Measurements from ENCODE around the gene ACADS.
"Not testable (repeated sequence)": the region's sequence is repeated elsewhere in the genome, so short reads cannot be mapped to it uniquely, and the experiment has no call there.

ACADS gene

DNA sequence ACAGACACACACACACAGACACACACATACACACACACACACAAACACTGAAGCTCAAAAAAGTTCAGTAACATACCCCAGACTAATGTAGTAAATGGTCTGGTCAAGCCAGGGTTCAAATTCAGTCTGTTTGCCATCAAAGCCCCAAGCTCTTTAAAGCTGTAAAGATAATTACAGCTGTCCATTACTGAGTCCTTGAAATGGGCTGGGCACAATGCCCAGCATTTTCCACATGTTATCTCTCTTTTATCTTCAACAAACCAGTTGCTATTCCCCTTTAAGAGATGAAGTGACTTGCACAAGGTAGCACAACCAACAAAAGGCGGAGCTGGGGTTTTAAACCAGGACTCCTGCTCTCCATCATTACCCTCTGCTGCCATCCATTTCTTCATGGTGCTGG is 23.0 kb upstream of the ACADS start:
- FAIRE-seq = no peak

DNA sequence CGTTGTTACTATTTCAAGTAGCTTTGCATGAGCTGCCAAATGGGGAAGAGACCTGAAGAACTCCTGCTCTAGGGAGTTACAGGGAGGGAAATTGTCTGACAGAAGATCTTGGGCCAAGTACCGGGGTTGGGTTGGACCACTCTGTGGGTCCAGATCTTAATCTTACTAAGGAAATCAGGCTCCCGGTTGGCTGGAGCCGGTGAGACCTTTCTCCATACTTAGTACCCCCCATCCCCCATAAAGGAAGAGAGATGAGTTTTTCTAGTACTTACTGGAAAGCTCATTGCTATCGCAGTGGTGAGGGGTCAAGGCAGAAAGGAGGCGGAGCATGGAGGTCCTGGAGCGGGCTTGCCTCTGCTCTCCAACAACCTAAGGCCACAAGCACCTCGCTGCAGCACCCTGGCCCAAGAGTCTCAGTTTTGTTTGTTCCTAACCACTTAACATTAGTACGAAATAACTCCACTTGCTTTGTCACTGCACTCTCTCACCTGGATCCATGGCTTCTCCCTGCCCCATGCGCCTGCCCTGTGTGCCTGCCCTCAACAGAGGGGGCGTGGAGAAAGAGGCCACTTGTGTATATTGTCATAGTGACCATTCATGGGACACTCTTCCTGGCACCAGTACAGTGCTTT is 22.2 kb upstream of the ACADS start:
- no peak for FAIRE-seq

DNA sequence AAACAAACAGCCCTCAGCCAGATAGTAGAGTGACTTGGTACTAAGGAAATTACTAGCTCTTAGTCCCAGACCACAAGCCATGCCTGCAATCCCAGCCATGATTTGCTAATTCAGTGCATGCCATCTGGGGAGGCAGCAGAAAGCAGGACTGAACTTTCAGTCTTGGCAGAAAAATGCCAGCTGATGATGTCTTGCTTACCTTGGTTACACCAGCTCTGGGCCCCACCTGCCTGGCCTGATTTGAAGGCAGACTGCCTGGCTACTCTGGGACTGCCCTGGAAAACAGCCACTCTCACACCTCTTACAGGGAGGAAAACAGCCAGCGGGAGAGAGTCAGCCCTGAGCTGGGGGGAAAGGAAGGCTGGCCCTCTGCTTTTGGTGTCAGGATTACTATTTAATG is 20.0 kb upstream of the ACADS start:
- no peak for FAIRE-seq

DNA sequence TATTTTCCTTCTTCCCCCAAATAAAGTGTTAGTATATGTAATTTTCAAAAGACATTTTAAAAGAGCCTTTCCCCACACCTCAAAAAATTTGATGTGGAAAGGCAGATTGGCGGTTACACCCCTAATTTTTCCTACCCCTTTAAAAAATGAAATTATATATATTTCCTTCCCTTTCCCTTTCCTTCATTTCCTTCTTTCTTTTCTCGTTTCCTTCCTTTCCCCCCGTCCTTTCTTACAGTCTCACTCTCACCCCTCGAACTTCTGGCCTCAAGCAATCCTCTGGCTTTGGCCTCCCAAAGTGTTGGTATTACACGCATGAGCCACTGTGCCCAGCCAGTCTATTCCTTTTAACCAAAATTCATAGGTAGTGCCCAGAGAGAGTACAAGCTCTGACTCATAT is 19.6 kb upstream of the ACADS start:
- FAIRE-seq = no peak

DNA sequence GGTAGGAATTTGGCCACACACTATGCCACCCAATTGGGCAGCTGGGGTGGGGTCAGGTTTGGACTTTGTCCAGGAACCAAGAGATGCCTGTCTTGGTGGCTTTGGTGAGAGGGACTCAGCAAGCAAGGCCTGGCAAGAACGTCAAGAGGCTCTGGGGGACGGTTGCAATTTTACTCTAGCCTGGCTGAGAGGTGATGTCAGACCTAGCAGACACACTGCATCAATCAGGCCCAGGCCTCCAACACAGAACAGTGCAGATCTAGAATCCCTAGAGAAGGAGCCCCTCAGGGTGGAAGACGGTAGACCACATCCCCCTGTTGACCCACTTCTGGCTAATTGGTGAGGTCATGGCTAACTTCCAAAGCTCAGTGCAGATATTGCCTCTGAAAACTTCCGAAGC is 17.0 kb upstream of the ACADS start:
- no peak for FAIRE-seq

DNA sequence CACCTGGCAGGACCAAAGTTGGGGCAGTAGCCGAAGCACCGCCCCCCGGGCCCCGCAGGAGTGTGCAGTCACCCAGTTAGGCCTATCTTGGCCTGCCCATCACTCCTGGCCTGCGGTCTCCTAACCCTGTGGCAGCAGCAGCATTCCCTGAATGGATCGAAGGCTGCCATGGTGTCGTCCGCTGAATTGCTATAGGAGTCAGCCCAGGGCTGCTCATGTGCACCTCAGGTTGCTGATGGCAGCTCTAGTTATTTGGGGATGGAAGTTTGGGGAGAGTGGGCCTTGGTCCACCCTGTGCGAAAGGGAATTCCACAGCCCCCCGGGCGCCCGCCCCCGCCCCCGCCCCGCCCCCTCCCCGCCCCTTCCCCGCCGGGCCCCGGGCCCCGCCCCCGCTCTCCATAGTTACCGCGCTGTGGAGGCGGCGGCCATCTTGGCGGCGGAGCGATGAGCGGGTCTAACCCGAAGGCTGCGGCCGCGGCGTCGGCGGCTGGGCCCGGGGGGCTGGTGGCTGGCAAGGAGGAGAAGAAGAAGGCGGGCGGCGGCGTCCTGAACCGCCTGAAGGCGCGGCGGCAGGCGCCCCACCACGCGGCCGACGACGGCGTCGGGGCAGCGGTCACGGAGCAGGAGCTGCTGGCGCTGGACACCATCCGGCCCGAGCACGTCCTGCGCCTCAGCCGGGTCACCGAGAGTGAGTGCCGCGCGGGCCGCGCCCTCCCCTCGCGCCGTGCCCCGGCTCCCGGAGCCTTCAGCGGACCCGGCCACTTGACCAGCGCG is 15.4 kb upstream of the ACADS start, which contains the start of gene UNC119B:
Gene UNC119B, plus strand, starts transcription at position 428 of the 774 bp plus-strand sequence. Its CDS starts 17 bp downstream, at position 445.
- no peak for FAIRE-seq

DNA sequence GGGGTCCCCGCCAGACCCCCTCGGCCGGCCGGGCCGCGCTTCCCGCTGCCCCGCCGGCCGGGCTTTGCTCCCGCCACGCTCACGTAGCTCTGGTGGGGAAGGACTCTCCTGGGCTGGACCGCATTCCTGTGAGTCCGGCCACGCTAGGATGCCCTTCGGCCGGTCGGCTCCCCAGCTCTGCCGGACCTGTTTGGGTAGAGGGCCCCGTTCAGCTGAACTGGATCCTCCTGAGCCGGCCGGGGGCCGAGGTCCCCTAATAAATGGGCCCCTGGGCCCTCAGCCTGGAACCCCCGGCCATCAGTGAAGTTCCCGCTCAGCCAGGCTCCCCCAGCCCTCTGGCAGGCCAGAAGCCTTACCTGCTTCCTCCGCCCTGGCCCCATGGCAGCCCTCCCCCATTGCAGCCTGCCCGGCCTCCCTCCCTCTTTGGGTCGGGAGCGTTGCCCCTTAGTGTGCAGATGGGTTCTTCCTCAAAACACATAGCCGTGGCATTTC is 14.8 kb upstream of the ACADS start:
- FAIRE-seq = no peak

DNA sequence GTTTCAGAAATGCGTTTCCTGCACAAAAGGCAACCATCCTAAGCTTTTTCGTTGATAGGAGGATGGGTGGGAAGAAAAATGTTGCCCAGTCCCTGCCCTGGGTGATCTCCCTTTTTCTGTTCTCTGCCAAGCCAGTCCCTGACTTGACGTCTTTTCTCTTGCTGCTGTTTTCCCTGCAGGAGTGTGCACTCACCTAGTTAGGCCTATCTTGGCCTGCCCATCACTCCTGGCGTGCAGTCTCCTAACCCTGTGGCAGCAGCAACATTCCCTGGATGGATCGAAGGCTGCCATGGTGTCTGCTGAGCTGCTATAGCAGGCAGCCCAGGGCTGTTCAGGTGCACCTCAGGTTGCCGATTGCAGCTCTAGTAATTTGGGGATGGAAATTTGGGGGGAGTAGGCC is 14.2 kb upstream of the ACADS start:
- FAIRE-seq = no peak

DNA sequence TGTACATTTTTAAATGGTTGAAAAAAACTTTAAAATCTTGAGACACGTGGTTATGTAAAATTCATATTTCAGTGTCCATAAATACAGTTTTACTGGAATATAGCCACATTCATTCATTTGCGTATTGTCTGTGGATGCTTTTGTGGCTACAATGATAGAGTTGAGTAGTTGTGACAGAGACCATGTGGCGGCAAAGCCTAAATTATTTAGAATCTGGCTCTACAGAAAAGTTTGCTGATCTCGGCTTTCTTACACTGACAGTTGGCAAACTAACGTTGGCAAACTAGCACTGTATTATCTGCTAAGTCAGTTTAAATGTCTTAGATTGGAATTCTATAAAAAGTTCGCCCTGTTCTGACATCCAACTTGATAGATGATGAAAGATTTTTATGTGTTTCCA is 13.0 kb upstream of the ACADS start:
- FAIRE-seq = no peak

DNA sequence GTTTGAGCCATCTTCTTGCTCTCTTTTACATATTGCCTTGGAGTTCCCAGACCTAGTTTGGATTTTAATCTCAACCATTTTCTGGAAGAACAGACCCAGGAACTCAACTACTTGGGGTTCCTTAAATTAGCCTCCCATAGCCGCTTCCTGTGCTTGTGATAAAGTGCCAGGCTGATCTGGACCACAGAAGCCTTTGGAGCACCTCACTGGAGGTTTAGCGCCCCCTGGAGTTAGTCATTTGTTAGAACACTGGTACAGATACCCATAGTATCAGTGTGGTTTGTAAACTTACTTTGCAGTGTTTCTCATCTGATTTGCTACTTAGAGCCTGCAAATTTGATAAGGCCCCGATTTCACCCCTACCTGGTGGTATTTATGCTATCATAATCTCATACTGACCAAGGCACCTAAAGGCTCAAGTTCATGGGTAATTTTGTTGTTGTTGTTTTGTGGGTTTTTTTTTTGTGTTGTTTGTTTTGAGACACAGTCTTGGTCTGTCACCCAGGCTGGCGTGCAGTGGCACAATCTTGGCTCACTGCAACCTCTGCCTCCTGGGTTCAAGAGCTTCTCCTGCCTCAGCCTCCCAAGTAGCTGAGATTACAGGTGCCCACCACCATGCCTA is 11.7 kb upstream of the ACADS start:
- FAIRE-seq = no peak

DNA sequence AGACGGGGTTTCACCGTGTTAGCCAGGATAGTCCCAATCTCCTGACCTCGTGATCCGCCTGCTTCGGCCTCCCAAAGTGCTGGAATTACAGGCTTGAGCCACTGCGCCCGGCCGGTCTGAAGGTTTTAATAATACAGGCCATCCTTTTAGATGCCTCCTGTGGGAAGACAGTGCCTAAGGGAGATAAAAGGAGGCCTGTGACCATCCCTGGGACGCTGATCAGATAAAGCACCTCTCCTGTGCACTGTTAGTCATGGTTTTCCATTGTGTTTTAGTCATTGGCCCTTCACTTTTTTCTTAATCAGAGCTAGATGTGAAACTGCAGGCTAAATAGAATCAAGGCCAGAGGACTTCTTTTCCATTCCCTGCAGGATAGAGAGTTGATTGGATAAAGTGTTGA is 7.6 kb upstream of the ACADS start:
- no peak for FAIRE-seq

DNA sequence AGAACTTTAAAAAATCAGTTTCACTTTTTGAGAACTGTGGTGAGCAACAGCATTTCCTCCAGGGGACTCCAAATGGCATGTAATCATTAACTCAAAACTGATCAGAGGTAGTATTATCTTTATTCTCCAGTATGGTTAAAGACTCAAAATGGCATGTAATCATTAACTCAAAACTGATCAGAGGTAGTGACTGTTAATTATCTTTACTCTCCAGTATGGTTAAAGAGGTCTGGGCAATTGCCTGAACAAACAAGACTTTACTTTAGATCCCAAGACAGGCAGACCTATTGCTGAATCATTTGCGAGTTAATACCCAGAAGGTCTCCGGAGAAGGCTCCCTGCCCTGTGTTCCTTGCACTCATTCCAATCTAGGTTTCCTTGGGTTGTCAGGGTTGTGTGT is 6.6 kb upstream of the ACADS start:
- no peak for FAIRE-seq

DNA sequence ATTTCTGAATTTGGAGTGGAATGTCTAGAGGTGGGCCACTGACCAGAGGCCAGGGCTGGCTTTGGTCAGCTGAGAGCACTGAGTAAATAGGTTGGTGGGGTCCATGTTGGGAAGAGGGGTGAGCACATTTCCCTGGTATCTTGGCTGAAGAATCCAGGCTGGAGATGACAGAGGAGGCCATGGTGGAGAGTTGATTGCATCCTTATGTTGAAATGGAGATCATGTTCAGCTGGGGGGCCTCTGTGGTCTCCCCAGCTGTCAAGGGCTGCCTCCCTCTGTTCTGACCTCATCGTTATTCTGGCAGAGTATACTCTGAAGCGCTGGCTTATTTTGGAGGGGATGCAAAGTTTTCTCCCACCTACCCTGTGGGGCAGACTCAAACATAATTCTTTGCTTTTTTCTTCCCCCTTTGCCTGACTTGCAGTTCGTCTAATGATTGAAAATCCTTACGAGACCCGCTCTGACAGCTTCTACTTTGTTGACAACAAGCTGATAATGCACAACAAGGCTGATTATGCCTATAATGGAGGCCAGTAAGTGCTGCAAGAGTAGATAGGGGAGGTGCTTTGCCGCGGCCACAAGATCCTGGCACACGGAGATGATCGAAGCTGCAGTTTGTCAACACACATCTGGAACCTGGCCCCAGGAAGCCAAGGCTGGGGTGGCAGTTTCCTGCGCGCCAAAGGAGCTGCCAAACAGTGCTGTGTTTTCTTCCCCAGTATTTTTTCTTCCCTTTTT is 6.0 kb upstream of the ACADS start:
- no peak for FAIRE-seq

DNA sequence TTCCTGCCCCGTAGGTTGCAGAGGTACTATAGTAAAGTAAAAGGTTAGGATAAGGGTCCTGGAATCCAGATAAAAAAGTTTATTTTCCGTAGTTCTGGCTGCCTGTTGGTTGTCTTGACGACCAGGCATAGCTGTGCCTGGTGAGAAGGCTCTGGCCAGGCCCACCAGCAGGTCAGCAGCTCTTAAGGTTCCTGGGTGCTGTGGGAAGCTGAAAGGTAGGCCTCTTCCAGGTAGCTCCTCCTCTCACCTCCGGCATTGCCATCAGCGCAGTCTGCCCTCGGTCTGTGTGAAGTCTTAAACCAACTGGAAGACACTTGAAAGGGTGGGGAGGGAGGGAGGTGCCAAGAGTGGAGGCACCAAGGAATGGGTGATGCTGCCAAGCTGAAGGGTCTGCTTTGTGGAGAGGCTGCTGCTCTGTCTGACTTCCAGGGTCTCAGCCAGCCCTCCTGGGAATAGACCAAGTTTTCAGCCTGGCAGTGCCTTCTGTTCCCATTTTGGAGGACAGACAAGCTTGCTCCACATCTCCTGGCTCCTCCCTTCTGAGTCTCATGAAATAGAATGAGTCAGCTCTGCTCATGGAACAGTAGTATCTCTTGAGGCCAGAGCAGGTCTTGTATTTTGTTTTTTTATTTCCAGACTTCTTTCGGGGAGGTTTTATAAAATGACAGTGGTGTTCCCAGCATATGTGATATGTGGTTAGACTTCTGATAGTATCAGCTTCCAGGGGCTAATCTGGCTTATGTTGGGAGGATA is 5.2 kb upstream of the ACADS start:
- no peak for FAIRE-seq

DNA sequence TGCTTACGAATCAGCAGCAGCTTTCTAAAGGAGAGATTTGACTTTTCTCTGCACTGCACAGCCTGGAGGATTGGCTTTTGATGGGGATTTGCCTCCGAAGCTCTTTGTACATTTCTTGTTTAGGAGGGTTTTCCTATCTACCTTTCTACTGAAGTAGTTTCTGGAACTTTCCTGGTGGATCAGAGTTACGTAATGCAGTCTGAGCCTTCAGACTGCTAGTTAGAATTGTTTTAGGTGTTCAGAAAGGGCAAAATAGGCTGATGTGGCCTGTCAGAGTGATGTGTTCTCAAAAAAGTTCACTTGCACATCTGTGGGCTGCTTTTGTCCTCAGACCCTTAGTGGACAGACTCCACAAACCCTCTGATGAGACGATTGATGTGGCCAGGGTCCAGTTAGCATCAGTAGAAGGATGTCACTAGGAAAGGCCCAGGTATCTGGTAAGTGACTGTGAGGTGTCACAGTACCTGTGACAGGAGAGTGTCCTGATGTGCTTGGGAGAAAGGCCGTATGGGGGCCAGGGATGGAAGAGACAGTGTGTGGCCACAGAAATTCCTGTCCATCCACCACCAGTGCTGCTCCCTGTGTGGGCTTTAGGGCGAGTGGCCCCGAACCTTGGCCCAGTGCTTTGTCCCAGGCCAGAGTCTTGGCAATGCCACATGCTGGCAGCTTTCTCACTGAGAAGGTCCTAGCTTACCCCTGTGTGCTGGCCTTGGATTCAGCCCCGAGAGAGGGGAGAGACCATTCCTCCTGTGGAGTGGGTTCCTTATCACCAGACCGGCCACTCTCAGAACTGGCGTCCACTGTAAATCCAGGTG is 4.4 kb upstream of the ACADS start:
- FAIRE-seq = no peak

DNA sequence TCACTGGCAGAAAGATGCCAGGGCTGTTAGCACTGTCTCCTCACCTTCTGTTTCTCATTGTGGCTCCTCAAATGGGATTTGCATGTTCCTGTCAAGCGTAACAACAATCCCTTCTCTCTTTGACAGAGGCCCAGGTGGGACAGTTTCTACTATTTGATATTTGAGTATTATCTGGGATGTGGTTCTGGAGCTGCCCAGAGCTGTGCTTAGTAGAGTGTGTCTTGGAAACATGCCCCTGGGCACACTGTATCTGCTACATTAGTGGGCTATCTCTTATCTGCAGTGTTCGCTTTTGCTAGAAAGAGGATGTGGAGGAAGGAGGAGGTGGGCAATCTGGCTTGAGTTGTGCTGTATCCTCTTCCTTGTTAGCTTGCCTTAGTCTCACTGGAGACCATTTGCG is 3.8 kb upstream of the ACADS start:
- no peak for FAIRE-seq

DNA sequence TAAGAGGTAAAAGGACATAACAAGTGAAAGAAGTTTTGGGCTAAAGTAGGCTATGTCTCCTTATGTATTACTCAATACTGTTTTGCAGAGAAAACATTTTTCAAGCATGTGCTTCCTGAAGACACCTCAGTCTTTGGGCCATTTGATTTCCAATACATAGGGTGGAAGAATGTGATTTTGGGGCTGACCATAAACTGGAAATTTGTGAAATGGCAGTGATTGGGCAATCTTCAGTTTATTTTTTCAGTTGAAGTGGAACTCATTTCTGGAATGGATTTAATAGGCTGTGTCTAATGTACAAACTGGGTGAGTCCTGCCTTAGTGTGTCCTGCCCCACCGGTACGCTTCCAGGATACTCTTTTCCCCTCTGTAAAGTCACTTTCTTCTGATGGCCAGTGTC is 2.8 kb upstream of the ACADS start:
- FAIRE-seq = no peak

DNA sequence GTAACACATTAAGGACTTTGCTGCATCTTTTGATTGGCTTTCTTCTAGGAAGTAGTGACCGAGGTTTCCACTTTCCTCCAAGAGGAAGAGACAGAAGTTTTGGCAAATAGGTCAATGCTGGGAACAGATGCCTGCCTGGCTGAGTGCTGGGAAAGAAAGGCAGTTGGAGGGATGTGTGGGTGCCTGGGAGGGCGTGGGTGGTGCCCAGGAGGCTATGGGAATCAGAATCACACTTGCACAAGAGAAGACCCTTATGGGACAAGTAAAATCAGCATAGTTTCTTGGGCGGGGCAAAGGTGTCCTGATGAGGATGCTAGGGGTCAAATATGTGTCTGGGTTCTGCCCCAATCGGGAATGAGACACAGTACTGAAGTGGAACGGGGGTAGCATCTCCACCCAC is 906 bp upstream of the ACADS start:
- no peak for FAIRE-seq

DNA sequence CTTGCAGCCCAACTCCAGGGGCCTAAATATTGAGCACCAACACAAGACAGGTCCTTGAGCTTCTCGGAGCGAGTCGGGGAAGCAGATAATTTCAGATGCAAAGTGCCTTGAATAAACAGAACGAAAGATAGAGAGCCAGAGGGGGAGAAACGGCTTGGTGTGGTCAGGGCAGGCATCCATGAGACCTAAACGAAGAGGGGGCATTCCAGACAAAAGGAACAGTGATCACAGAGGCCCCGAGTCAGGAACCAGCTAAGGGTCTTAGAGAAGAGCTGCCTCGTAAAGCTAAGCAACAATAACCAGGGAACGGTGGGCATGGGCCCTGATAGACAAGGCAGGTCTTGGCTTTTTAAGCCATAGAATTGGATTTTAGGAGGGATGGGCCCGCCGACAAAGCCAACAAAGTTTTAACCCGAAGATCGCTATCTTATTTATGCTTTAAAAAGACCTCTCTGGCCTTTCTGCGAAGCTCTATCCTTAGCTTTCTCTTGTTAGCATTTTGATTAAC is 421 bp upstream of the ACADS start:
- no peak for FAIRE-seq

DNA sequence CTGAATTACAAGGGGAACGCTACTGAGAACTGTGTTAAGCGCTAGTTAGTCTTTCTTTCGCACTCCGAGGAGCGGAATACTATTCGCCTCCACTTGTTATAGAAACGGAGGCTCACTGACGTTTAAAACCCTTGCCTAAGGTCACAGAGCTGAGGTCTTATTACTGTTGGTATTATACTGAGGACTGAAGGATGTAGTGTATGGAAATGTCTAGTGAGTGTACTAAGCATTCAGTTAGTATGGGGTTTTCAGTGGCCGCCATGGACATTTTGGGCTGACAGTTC is 826 bp downstream of the ACADS start:
- no peak for FAIRE-seq

DNA sequence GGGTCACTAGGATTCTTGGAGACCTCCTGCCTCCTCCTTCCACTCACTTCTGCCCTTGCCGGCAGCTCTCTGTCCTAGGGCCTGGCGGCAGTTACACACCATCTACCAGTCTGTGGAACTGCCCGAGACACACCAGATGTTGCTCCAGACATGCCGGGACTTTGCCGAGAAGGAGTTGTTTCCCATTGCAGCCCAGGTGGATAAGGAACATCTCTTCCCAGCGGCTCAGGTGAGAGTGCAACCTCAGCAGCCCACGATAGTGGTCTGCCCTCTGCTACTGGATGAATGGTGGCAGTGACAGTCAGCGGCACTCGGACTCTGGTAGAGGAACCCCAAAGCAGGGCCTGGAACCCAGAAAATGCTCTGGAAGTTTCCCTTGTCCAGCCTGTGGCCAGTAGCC is 1.3 kb downstream of the ACADS start:
- FAIRE-seq = no peak

DNA sequence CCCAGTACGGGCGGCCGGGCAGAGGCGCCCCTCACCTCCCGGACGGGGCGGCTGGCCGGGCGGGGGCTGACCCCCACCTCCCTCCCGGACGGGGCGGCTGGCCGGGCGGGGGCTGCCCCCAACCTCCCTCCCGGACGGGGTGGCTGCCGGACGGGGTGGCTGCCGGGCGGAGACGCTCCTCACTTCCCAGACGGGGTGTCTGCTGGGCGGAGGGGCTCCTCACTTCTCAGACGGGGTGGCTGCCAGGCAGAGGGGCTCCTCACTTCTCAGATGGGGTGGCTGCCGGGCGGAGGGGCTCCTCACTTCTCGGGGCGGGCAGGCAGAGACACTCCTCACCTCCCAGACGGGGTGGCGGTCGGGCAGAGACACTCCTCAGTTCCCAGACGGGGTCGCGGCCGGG is 6.6 kb downstream of the ACADS start:
- FAIRE-seq = not testable (repeated sequence)

Data from colon (tissue), 2 donors.